Breast epithelium (tissue), 3 donors: ENCODE measurements around the gene MBOAT7.
"Not testable (repeated sequence)": the region's sequence is repeated elsewhere in the genome, so short reads cannot be mapped to it uniquely, and the experiment has no call there.

Experiments used
- CTCF ChIP-seq, 3 donors: fragments of 450-650 bp; IDR thresholded peaks; one replicate each; pipeline ENCODE4 v1.5.1; 2016 to 2017; ENCODE audit warnings: antibody characterized with exemption in 3 of 3, mild to moderate bottlenecking in 3 of 3, moderate library complexity in 3 of 3
- POLR2A ChIP-seq: fragments of 450-650 bp; IDR thresholded peaks from one replicate; pipeline ENCODE4 v1.6.1; 2016; ENCODE audit warnings: antibody characterized with exemption, mild to moderate bottlenecking, moderate library complexity
- POLR2AphosphoS5 ChIP-seq, 3 donors: sonication (generic); formaldehyde crosslinking; IDR thresholded peaks; one replicate each; pipeline ENCODE4 v1.6.1; 2017; ENCODE audit warnings: antibody characterized with exemption in 3 of 3

- TF ChIP-seq CTCF (IDR thresholded peaks at IDR 0.05); POLR2A; POLR2AphosphoS5 (IDR thresholded peaks at IDR 0.05): not testable (repeated sequence)
Observed at GRCh38 chr19:54207193-54207592, 17.8 kb upstream of the MBOAT7 start.
